GM12874 (cell line): ENCODE data around the gene RCL1.

ENCODE experiments used
- TF ChIP-seq, protein P1 (sequence below): IDR thresholded peaks from 2 replicates; pipeline ENCODE4 v1.5.1; 2011; ENCODE audit warnings: low read depth, mild to moderate bottlenecking, control low read depth, low read length, moderate library complexity; ENCODE audit not compliant: insufficient read depth

RCL1 gene

DNA sequence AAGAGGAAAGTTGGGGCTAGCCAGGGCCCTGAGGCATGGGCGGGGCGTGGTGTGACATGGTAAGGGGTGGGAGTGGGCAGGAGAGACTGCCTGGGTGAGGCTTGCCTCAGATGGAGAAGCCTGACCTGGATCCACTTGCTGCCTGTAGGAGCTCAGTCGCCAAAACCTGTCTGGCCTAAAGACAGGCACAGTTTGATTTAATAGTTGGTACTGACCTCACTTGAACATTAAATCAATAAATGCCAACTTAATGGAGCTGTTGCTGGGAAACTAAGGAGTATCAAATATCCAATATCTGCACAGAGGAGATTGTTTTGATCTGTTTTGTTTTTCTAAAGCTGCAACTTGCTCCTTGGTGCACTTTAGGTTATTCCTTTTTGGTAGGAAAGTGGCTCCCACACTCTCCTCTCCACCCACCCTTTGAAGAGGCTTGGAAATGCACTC, 86.4 kb downstream of the RCL1 start:
- TF ChIP-seq, protein P1, sequence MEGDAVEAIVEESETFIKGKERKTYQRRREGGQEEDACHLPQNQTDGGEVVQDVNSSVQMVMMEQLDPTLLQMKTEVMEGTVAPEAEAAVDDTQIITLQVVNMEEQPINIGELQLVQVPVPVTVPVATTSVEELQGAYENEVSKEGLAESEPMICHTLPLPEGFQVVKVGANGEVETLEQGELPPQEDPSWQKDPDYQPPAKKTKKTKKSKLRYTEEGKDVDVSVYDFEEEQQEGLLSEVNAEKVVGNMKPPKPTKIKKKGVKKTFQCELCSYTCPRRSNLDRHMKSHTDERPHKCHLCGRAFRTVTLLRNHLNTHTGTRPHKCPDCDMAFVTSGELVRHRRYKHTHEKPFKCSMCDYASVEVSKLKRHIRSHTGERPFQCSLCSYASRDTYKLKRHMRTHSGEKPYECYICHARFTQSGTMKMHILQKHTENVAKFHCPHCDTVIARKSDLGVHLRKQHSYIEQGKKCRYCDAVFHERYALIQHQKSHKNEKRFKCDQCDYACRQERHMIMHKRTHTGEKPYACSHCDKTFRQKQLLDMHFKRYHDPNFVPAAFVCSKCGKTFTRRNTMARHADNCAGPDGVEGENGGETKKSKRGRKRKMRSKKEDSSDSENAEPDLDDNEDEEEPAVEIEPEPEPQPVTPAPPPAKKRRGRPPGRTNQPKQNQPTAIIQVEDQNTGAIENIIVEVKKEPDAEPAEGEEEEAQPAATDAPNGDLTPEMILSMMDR = no peak

DNA sequence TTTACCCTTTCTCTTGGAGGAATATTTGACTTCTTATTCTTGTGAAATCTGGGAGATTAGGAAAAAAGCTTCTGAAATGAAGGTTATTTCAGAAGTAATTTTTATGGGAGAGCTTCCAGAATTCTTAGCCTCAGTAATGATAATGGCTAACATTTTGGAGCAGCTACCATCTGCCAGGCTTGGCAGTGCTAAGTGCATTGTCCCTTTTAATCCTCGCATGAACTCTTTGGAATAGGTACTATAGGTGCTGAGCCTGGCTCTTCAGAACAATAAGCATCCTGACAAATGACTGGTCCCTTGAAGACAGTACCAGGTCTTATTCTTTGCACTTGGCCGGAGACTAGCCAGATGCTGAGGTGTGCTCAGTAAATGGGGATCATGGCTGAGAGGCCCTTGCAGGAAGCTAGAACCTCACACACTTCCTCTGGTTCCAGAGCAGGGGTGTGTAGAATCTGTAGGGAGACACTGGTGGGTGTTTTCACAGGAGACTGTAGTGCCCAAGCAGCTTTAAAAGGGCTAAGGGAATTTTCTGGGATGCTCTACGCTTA, 90.7 kb downstream of the RCL1 start:
- TF ChIP-seq, protein P1 = no peak

GRCh38 chr9:4886698-4887097, 94.0 kb downstream of the RCL1 start:
- TF ChIP-seq, protein P1 = no peak

DNA sequence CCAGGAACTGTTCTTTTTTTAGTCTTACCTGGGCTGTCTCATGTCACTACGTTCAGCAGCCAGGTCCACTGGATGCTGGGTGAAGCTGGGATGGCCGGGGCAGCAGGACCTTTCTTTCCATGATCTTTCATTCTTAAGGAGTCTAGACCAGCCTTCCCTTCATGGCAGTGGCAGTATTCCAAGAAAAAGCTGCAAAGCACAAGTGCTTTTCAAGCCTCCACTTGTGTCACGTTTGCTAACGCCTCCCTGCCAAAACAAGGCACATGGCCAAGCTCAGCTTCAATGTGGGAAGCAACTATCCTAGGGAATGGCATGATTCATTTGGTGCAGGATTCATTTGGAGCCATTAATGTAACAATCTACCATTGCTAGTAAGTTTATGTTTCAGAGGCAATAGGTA, 94.8 kb downstream of the RCL1 start:
- TF ChIP-seq, protein P1 = no peak

GRCh38 chr9:4890242-4890641, 97.5 kb downstream of the RCL1 start:
- TF ChIP-seq, protein P1 = no peak

DNA sequence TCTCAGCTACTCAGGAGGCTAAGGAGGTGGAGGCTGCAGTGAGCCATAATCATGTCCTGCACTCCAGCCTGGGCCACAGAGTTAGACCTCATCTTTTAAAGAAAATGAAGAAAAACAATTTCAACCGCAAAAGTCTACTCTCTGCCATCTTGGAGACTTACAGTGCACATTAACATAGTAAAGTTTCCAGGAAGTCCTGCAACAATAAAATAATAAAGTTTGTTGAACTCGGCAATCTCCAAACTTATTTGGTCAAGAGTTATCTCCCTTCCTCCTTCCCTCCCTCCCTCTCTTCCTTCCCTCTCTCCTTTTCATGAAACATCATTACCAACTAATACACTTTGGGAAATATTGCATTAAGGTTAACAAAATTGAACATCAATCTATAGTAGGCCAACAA, 98.2 kb downstream of the RCL1 start:
- TF ChIP-seq, protein P1 = no peak

- TF ChIP-seq, protein P1 = no peak
These were observed 98.9 kb downstream of the RCL1 start for GRCh38 chr9:4891674-4892073.
